Measurements from ENCODE around the gene ZMAT5. TPM values are rescaled to one million over a fixed set of nuclear protein-coding genes. Genes with fewer than 3 reads are reported as not detected.

The ZMAT5 gene
- total RNA-seq, 1 experiment from 2014 or later = 21.2 TPM

DNA sequence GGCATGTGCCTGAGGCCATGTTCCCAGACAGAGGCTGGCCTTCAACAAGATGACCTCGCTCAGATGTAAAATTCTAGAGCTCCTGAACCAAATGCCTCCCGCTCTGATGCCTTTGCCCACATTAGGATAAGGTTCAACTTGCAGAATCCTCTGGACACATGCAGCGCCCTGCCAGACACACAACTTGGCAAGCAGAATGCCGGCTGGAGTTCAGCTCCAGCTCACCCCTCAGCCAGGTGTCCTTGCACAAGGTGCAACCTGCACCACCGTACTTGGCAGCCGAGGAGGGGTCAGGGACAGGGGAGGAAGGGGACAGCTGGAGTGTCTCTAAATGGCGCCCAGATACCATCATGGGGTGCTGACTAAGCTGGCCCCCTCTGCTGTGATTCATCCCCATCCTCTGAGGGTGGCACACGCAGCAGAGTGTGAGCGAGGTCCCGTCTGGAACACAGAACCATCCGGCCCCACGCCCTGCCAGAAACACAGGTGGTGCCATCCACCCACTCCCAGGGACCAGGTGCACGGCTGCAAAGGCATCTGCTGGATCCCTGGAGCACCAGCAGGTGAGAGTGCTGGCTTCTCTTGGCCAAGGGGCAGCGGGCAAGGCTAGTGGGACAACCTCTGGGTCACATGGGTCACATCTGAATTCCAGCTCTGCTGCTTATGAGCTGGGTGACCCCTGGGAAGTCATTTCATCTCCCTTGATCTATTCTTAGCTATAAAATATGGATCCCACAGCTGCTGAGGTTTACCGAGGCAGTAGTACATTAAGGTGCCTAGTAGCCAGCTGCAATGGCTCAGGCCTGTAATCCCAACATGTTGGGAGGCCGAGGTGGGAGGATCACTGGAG is 12.8 kb downstream of the ZMAT5 start:
- DNase-seq (ENCODE audit: low spot score) = no peak

DNA sequence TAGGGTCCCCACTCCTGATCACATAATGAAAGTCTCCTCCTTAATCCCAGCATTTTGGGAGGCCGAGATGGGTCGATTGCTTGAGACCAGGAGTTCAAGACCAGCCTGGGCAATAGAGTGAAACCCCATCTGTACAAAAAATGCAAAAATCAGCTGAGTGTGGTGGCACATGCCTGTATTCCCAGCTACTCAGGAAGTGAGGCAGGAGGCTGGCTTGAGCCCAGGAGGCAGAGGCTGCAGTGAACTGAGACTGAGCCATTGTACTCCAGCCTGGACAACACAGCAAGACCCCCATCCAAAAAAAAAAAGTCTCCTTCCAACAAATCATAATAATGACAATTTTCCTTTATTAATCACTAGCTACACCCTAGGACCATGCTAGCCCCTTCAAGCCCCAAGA is 15.1 kb downstream of the ZMAT5 start:
- no peak for DNase-seq (ENCODE audit: low spot score)

DNA sequence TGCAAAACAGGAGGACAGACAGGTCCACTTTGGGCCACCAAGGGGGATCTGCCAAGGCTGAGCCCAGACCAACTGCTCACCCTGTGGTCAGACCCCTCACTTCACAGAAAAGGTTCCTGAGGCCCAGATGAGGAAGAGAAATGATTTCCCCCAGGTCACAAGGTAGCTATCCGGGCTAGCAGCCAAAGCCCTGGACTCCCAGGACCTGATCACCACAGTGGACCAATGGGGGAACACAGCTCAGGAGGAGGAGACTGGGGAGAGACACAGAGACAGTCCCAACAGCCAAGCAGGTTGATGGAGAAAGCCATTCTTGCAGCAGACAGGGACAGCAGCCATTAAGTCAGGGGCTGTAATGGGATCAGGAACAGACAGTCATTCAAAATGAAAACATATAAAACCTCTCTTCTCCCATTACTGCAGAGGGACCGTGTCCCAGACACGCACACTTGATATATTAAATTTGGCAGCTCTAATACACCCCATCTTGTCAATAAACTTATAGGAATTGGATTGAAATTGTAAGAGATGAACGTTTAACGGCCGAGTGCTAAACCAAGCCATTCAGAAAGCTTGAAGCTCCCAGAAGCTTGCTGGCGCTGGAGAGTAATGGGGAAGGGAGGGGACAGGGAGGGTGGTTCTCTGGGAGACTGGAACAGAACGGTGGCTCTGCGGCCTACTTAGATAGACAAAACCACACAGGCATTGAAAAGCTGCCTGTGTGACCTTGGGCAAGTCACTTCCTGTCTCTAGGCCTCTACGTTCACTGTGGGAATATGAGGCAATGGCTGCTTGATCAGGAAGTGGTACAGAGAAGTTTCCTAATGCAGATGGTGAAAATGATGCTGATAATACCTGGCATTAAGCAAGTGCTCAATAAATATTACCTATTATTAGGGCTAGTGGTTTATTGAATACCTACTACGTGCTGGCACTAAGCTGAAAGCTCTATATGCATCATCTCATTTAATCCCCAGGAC is 16.0 kb downstream of the ZMAT5 start:
- DNase-seq (ENCODE audit: low spot score) = no peak

DNA sequence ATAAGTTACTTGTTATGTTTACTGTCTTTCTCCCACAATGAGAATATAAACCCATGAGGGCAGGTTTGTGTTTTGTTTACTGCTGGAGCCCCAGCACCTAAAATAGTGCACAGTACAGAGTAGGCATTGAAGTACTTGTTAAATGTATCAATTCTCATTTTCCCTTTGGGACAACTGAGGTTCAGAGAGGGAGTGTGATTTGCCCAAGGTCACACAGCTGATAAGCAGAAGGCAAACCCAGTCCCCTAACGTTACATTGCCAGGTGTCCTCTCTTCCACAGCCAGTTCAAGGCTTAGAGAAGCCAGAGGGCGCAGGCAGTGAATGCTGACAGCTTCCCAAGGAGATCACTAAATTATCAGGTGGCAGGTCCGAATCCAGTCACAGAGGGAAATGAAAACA is 16.8 kb downstream of the ZMAT5 start:
- no peak for DNase-seq (ENCODE audit: low spot score)

DNA sequence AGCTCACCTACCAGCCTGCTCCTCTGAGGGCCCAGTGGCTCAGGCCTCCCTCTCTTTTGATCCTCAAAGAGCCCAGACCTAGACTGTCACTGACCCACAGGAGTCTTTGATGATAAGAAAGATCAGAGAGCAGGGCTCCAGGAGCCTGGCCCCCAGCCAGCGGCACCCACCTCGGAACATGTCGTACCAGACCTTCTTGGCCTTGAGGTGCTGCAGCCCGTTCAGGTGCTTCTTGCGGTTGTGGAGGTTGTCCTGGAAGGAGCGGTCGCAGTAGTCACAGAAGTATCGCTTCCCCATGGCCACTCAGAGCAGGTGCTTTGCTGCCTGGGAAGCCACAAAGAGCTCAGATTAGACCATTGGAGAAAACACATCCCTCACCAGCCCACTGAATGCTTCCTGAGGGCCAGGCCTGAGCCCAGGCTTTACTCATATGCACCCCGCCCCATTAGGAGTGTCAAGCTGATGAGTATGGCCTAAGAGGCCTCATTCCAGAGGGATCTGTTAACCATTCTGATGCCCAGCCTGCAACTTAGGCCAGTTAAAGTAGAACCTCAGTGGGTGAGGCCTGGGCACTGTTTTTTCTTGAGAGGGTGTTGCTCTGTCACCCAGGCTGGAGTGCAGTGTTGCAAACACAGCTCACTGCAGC is 18.4 kb downstream of the ZMAT5 start:
- DNase-seq (ENCODE audit: low spot score) = no peak

DNA sequence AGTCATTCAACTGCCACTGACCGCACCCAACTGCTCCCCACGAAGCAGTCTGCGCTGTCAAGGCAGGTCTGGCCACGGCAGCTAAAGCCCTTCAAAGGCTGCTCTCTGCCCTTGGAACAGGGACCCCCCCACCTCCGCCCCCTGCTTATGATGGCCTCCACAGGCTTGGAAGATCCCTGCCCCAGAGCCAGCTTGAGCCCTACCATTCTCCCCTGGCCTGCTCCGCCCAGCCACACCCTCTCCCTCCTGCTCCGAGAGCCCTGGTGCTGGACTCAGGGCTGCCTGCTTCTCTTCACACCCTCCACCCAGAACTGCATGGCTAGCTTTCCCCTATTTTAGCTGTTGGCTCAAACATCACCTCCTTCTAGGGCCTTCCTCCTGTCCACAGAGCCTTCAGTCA is 19.0 kb downstream of the ZMAT5 start:
- DNase-seq (ENCODE audit: low spot score) = no peak

DNA sequence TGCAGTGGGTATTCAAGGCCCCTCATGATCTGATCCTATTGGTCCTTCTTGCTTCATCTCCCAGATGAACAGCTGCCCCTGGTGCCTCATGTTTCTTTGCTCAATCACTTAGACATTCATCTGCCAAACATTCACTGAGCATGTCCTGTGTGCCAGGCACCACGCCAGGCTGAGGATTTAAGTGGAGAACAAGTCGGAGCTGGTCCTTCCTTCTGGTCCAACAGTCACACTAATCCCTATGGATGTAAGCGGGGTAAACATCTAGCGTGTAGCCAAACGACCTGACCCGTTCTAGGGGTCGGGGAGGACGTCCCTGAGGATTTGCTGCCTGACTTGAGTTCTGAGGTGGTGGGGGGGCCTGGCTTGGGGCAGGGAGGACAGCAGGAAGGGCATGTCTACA is 21.9 kb downstream of the ZMAT5 start:
- no peak for DNase-seq (ENCODE audit: low spot score)

DNA sequence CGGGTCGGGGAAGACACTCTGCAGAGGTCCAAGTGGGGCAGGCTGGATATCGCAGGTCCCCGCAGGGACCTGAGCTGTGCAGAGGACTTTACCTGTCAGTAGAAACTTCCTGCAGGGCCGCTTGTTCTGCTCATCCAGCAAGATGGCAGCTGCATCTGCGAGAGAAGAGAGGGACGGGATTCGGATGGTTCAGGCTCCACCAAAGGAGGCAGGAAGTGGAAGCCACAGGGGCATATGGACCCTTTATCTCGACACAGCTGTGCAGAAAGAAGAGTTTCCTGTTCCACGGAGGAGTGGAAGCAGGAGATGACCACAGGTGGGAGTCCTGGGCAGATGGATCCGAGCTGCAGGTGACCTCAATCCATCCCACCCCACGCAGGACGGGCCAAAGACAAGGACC is 24.5 kb downstream of the ZMAT5 start:
- DNase-seq (ENCODE audit: low spot score) = no peak

DNA sequence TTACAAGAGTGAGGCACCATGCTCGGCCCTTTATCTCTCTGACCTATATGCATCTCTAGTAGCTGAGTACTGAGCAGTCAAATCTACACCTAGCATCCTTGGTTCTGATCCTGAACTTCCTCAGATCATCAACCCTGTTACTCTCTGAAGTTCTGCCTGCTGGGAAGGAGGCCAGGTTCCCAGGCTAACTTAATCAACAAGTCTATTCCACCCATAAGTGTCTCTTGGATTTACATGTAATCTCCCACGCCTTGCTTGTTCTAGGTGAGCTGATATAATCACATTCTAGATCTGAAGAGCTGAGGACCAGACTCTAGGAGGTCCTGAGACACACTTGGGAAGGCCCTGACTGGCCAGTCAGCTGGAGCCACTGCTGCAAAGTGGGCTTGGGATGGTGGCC is 24.9 kb downstream of the ZMAT5 start:
- DNase-seq (ENCODE audit: low spot score) = no peak

DNA sequence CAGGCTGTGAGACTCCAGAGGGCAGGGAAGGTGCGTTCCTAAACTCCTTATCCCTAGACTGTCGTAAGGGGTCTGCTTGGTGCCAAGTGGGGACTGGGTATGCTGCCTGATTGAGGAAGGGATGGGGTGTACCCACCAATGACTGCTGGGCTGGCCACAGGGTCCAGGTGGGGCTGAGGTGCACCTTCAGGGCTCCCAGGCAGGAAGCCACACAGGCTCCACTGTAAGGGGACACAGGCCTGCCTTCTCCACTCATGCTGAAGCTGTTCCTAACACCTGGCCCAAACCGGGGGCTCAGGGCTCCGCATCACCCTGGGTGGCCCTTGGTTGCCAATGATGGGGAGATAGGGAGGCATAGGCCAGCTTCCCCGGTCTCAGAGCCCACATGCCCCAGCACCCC is 26.6 kb downstream of the ZMAT5 start:
- no peak for DNase-seq (ENCODE audit: low spot score)

DNA sequence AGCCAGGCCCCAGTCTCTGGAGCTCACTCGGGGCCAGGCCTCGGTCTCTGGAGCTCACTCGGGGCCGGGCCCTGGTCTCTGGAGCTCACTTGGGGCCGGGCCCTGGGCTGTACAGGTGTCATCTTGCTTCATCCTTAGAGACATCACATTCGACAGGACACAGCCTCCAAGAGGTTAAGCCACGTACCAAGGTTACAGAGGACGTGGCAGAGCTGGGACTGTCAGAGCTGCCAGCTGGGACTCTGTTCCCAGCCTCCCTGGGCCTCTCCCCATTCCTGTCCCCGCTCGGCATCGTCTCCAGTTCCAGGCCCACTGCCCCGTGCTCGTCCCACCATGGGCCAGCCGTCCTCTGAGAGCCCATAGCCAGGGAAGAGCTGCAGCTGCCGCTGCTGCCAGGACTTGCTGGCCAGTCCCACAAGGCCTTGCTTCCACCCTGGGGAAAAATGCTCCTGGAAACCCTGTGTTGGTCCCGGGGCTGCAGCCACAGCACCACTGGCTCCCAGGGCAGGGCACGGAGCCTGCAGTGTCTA is 27.4 kb downstream of the ZMAT5 start:
- no peak for DNase-seq (ENCODE audit: low spot score)

DNA sequence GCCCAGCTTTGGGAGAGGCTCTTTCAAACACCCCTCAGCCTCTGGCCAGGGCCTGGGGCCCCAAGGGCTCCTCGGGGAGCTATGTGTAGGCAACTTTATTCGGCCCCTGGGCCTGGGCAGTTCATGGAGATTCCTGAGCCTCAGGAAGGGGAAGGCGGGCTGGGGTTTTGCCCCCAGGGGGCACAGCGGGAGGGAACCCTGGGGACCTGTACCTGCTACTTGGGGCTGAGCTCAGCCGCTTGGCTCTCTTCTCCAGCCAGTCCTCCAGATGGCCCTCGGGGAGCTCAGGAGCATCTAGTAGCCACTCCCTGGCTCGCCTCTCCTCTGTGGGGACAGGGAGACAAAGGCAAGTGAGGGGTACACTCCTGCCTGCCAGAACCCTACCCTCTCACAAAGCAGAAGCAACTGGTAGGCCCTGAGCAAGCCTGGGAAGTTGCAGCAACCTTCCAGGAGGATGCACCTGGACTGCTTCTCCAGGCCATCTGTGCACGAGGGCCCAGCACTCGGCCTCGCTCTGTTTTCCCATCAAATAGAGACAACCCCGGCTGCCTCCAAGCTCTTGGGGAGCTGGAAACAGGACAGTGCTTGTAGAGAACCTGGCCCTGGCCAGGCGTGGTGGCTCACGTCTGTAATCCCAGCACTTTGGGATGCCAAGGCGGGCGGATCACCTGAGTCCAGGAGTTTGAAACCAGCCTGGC is 28.5 kb downstream of the ZMAT5 start:
- no peak for DNase-seq (ENCODE audit: low spot score)

DNA sequence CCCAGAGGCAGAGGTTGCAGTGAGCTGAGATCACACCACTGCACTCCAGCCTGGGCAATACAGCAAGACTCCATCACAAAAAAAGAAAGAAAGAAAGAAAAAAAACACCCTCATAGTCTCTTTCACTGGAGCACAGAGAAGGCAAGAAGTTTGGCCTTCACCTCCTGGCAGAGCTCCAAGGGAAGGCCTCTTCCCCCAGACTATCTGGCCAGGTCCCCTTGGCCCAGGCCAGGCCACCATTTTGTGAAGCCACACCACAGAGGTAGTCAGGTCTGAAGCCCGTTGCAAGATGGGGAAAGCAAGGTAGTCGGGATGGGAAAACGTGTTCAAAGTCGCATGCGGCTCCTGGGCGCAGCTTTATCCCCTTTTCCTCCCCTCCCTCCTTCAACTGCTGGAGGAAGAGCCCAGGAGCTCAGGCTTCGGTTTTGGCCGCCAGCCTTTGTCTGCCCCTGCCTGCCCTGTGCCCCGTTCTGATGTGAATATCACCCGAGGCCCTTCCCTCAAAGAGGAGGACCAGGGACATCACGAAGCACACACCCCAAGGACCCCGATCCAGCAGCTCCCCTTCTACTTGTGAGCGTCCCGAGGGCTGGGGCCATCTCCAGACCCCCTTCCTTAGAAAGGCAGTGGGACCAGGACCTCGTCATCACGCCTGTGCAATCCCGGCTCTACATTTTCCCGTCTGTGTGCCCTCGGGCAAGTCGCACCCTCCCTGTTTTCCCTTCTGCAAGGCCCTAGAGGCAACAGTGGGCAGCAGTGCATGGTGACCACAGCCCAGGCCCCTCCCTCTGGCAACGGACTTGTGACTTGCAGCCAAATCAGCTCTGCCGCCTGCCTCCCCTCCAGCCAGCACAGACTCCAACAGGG is 29.3 kb downstream of the ZMAT5 start:
- no peak for DNase-seq (ENCODE audit: low spot score)

DNA sequence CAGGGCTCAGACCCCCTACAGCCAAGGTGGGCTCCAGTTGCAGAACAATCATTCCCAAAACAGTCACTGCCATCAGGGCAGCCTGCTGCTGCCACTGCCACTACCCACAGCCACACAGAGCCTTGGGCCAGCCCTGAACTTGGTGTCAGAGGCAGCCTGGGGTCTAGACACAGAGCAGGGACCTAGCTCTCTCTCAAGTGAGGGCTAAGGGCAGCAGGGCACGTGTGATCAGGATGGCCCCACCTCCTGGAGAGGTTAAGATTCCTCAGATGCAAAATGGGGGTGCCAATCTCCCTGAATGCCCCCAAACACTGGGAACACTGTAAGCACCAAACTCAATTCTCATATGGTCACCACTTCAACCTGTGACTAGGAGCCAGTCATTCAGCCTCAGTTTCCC is 31.4 kb downstream of the ZMAT5 start:
- no peak for DNase-seq (ENCODE audit: low spot score)

DNA sequence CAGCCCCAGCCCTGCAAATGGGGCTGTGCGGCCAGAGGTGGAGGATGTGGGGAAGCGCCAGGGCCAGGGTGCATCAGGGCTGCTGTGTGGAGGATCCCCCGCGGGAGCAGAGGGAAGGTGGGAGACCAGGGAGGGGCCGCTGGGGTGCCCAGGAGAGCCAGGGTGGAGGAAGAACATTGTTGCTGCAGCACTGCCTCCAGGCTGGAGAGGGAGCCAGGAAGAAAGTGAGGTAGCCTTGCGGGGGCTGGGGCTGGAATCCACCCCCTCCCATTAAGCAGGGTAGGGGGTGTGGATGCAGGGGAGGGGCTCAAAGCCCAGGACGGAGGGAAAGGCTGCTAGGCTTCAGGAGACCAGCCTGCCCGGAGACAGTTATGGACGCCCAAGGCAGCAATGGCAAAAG is 32.0 kb downstream of the ZMAT5 start:
- no peak for DNase-seq (ENCODE audit: low spot score)

DNA sequence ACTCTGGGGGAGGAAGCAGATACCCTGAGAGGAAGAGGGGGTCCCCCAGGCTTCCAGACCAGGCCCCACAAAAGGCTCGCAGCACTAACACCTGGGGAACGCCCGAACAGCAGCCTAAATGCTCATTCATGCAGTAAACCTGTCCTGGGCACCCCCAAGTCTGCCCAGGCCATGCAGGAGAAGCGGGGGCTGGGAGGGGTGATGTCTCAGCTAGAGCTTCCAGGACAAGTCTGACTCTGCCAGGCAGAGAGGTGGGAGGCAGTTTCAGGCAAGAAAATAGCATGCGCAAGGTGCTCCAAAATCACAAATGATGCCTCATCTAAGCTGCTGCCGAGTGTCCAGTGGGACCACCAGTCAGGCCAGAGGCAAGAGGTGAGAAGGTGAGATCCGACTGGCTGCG is 32.4 kb downstream of the ZMAT5 start:
- no peak for DNase-seq (ENCODE audit: low spot score)

DNA sequence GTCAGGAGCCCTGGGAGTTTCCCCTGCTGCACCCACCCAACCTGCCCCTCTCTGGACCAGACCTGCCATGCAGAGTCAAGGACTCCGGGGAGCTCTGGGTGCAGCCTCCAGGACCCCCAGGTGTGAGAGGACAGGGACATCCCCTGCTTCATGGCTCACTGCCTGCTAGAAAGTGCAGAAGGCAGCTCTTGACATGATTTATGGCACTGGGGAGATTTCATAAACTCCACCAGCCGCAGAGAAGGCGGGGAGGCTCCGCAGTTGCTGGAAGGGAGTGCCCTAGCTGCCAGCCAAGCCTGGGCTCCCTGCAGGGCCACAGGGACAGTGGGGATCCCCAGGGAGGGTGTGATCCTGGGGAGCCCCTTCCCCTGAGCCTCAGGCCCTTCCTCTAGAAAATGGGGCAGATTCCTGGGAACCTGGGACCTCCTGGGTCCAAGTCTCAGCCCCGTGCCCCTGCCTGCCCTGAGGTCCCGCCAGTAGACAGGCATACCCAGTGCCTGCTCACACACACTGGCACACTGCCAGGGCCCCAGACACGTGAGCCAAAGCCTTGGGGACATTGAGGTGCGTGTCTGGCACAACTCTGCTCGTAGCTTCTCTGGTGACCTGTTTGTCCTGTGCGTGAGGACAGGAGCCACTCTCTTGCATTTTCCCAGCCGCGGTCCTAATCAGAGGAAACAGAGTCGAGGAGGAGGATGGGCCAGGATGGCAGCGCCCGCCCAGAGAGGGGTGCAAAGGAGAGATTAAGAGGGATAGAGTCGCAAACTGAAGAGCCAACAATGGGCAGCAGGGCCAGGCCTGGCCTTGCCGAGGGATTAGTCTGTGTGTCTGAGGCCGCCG is 33.2 kb downstream of the ZMAT5 start:
- DNase-seq (ENCODE audit: low spot score) = no peak

DNA sequence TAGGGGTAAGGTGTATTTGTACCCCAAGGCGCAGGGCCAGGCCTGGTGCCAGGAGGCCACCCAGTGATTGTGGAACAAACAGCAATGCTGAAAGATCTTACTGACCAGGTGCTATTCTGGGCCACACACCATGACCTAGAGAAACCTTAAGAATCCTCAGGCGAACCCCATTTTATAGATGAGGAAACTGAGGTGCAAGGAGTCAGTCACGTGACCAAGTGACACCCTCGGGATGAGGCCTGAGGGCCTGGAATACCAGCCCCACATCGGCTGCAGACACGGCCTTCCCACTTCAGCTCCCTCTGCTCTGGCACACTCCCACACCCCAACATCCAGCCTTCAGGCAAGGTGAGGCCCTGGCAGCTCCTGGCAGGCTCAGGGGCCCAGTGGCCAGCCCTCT is 33.9 kb downstream of the ZMAT5 start:
- DNase-seq (ENCODE audit: low spot score) = no peak

DNA sequence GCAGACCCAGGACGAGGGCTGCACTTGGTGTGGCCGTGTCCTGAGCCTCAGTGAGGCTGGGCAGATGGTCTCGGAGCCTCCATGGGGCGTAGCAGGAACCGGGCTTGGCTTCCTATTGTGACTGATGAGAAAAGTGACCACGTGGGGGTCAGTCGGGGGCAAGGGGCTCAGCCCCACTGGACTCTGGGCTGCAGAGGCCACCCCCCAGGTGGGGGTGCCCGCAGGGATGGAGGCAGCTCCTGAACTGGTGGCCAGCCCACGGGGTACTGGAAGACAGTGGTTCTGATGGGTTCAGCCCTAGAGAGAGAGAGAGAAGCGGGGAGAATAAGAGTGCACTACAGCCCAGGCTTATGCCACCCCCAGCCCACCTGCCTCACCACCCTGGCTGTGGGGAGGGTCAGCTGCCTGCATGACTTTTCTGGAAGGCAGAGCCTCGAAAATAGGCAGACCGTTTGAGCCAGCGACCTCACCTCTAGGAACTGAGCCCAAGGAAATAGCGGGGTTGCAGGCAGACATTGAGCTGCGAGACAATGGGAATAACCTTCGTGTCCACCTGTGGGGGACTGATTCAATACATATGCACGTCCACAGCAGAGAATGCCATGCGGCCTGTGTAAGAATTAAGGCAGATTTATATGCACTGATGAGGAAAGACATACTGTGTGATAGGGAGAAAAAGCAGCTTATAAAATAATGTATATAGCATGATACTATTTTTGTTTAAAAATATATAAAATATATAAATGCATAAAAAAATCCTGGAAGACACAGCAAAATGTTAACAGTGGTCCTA is 35.6 kb downstream of the ZMAT5 start:
- DNase-seq (ENCODE audit: low spot score) = no peak

Data from H4 (cell line).